GM21737 (cell line): ENCODE data around the gene CD79A.

Source experiments
- ATAC-seq: cut with Tn5 transposase; IDR thresholded peaks from one replicate; pipeline ENCODE4 v1.9.1; 2021; ENCODE audit warnings: mild to moderate bottlenecking, moderate library complexity; ENCODE audit not compliant: unreplicated experiment

Gene CD79A

GRCh38 chr19:41876847-41877832 is at the start of gene CD79A:
TSS of gene CD79A (plus strand) at chr19:41877279. CDS start at chr19:41877305, 26 bp downstream.
- peak; percentile 51 for ATAC-seq

DNA sequence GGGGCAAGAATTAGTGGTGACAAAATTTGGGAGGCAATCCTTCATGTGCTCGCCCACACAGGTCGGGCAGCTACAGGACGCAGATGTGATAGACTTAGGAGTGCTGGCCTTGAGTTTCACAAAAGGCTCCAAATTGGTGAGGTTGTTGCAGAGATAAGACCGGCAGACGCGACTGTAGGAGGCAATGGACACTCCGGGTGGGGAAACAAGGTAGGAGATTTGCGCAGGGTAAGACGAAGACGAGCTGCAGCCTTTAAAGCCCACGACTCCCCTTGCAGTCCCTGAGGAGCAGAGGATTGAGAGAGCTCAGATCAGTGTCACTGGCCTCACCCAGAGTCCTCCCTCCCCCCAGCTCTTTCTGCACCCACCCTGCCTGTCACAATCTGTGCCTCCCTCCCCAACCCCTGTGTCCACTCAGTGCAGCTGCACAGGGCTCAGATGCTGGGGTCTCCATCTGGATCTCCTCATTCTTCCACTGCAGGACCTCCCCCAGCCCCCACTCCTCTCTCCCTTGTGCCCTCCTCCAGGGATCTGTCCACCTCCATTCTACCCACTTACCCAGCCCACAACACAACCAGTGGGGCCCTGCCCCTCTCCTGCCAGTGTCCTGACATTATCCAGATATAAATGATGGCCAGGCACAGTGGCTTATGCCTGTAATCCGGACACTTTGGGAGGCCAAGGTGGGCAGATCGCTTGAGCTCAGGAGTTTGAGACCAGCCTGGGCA is 38.9 kb upstream of the CD79A start:
- no peak for ATAC-seq

GRCh38 chr19:41839211-41839610 is 37.9 kb upstream of the CD79A start:
- ATAC-seq = no peak

DNA sequence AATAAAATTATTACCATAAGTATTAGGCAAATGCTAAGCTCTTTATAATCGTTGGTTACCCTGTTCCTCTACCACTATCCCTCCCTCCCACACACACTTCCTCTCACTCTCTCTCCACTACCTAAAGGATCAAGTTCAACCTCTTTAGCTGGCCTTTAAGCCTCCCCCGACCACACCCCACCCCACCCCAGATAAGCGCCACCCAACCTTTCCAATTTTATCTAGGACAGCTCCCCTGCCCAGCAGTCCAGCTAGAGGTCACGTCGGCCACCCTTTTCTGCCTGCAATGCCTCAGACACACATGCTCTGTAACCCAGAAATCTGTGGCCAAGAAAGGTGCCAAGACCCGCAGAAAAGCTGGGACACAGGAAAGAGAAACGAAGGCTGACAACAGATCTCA is 33.7 kb upstream of the CD79A start:
- no peak for ATAC-seq

DNA sequence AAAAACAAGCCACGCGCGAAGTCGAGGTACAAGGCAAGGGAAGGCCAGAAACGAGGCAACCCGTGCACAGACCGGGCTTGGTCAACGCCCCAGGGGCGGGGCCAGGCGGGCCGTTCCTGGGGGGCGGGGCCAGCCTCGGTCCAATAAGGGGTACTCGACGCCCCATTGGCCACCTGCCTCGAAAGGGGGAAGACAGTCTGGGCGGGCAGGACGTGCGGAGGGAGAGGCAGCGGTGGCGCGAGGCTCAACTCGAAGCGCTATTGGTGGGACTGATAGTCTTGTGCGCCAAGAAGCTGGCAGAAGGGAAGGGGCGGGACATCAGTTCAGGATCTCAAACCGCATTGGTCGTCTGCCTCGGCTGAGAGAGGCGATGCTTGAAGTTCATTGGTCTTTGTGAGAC is 32.5 kb upstream of the CD79A start, which contains the start of gene LYPD4:
Gene LYPD4 (minus strand): TSS at position 83 of the 400 bp plus-strand sequence. CDS start 5,398 bp downstream, outside the sequence.
- ATAC-seq = no peak

DNA sequence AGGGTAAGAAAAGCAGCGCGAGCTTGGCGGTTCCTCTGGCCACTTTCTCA is 32.3 kb upstream of the CD79A start, which contains the start of gene DMRTC2:
Gene DMRTC2 (plus strand): TSS at position 42 of the 50 bp plus-strand sequence. CDS start 2,387 bp downstream, outside the sequence.
- no peak for ATAC-seq

DNA sequence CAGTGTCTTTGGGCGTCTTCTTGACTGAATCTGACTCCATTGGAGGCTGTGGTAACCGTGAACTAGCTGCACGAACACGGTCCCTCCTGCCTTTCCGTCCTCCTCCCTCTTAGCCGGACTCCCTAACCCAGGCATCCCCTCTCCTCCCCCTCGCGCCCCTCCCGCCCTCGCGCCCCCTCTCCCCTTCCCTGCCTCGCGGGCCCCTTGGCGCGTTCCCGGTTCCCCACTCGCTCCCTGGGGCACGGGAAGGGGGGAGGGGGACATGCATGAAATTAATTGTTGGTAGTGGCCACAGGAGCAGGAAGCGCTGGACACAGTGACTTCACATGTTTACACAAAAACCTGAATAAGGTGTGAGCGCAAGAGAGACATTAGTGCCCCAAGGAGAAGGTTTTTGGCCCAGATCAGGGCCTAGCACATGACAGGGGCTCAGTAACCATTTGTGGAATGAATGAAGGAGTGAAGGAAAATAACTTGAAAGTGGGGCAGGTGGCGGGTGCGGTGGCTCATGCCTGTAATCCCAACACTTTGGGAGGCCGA is 32.0 kb upstream of the CD79A start:
- ATAC-seq = no peak

- no peak for ATAC-seq
Measured at GRCh38 chr19:41847351-41848105, 29.6 kb upstream of the CD79A start.

GRCh38 chr19:41848666-41849065 is 28.4 kb upstream of the CD79A start:
- ATAC-seq = no peak

DNA sequence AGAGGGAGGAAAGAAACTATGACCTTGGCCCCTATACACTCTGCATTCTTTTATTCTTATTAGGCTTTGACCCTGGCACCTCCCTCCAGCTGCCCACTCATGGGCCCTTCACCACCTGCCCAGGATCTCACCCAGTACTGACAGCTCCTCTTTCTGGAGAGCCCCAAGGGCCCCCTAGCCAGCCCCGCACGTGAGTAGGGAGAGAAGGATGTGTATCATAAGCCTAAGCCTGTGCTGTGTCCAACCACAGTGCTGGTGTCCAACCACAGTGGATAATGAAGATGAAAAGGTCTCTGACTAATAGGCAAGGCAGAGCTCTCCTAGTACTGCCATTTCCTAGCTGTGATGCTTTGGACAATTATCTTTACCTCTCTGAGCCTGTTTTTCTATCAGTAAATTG is 28.0 kb upstream of the CD79A start:
- no peak for ATAC-seq

GRCh38 chr19:41850381-41850780 is 26.7 kb upstream of the CD79A start:
- ATAC-seq = no peak

DNA sequence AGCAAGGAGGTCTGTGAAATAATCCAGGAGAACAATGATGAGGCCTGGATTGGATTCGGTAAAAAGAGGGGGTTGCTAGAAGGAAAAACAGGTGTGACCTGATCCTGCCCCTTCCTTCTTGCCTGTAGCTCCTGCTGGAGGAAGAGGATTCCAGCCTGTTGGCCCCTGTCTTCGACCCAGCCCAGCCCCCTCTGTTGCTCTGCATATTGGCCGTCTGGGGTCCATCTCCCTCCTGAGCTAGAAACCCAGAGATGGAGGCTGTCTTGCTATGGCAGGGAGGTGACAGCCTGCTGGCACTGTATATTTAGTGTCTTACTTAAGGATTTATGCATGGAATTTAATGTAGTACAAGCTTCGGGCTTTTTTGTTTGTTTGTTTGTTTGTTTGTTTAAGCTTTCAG is 25.6 kb upstream of the CD79A start:
- ATAC-seq = no peak

DNA sequence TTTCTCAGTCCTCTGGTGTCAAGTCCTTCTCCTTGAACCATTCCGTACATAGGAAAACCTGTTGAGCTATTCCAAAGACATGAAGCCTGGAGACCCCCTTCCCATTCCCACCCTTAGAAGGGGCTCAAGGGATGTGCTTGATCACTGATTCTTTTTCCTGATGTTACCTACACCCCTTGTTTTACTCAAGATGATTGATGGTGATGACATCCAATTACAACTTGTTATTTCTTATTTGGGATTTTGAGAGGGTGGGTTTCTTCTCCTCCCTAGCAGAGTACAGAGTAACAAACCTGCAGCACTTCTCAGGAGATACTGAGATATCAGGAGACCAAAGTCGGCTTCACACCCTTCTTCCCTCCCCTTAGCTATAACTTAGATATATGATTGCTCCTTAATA is 23.7 kb upstream of the CD79A start:
- no peak for ATAC-seq

GRCh38 chr19:41853768-41854167 is 23.3 kb upstream of the CD79A start:
- no peak for ATAC-seq

GRCh38 chr19:41859213-41859617 is 17.9 kb upstream of the CD79A start:
- no peak for ATAC-seq

DNA sequence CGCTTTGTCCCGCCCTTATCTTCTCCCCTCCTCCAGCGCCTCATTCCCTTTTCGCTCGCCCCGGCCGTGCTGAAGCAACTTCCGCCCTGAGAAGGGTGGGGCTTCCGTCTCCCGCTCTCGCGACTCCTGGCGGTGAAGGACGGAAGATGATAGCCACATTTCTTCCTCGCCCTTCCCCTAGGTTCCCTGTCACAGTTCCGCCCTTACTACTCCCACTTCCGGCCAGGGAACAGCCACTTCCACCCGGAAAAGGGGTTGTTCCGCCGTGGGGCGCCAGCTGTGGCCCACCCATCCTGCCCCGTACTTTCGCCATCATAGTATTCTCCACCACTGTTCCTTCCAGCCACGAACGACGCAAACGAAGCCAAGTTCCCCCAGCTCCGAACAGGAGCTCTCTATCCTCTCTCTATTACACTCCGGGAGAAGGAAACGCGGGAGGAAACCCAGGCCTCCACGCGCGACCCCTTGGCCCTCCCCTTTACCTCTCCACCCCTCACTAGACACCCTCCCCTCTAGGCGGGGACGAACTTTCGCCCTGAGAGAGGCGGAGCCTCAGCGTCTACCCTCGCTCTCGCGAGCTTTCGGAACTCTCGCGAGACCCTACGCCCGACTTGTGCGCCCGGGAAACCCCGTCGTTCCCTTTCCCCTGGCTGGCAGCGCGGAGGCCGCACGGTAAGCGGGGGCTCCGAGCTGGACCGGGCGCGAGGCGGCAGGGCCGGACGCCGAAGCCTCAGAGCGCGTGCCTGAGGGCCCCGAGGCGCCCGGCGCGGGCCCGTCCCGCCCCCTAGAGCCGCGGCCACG is 17.3 kb upstream of the CD79A start, which contains the start of gene RPS19:
Gene RPS19 (plus strand): TSS at position 638 of the 801 bp plus-strand sequence. CDS start 520 bp downstream, outside the sequence.
- peak; percentile 72 for ATAC-seq

GRCh38 chr19:41860419-41861115 is 16.5 kb upstream of the CD79A start:
- ATAC-seq = no peak

- ATAC-seq = no peak
Measured at GRCh38 chr19:41861116-41861768, 15.8 kb upstream of the CD79A start.

DNA sequence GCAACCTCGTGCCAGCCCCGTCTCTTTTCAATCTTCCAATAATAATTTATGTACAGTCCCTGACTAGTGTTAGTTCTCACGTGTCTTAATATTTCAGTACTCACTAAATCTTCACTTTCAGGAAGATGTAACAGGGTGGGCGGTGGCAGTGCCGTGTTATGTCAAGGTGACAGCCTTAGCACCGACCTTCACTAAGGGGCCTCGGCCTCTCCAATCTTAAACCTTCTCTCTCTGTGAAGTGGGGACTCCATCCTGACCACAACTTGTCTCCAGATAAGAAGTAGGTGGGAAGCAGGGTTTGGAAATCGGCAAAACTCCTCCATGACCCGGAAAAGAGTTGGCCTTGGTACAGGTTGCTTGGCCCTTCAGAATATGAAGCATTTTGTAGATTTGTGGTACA is 15.2 kb upstream of the CD79A start:
- no peak for ATAC-seq
